Body of pancreas (tissue), 4 donors: ENCODE data around the gene CDKN2AIP. TPM values are rescaled to one million over a fixed set of nuclear protein-coding genes. Genes with fewer than 3 reads are reported as not detected.
"Not testable (repeated sequence)": the region's sequence is repeated elsewhere in the genome, so short reads cannot be mapped to it uniquely, and the experiment has no call there.

Experiments
- ATAC-seq: fragments of 150-250 bp; one replicate; pipeline ENCODE4 v1.9.1; 2016
- DNase-seq, 4 donors: peaks; one replicate each; pipeline ENCODE4 v3.0.0-alpha.2; 2019
- H3K27ac ChIP-seq, 4 donors: fragments of 200-600 bp; sonication (generic); 1 replicate in 3 of 4; 2 replicates in 1 of 4; pipeline versions ENCODE4 v1.5.1 to v1.6.1; 2016 to 2019; ENCODE audit warnings: mild to moderate bottlenecking in 1 of 4, mixed read lengths in 1 of 4, moderate library complexity in 1 of 4
- H3K27me3 ChIP-seq, 2 donors: fragments of 200-600 bp; sonication (generic); one replicate each; pipeline ENCODE4 v1.6.0; 2016; ENCODE audit warnings: mild to moderate bottlenecking in 1 of 2
- H3K36me3 ChIP-seq, 2 donors: fragments of 200-600 bp; sonication (generic); replicated peaks in 1 of 2; 2 replicates each; pipeline ENCODE4 v1.5.1; 2016; ENCODE audit warnings: low read depth in 2 of 2; ENCODE audit not compliant: insufficient read depth in 1 of 2
- H3K4me1 ChIP-seq: fragments of 200-600 bp; sonication (generic); one replicate; pipeline ENCODE4 v1.6.0; 2016
- H3K4me3 ChIP-seq, 2 donors: fragments of 200-600 bp; sonication (generic); 1 replicate in 1 of 2; 2 replicates in 1 of 2; pipeline ENCODE4 v1.5.1; 2016 to 2019
- H3K9me3 ChIP-seq, 3 donors: fragments of 200-600 bp; sonication (generic); 1 replicate in 2 of 3; 2 replicates in 1 of 3; pipeline ENCODE4 v1.5.1; 2016
- POLR2A ChIP-seq, 3 donors: fragments of 450-650 bp; IDR thresholded peaks; one replicate each; pipeline ENCODE4 v1.6.1; 2016; ENCODE audit warnings: antibody characterized with exemption in 3 of 3, mild to moderate bottlenecking in 2 of 3
- WGBS, 2 donors: methylation state at CpG; one replicate each; pipeline ENCODE4 v1.1.5; 2017; 5-methylcytosine and 5-hydroxymethylcytosine counted together
- intact Hi-C: fragments of 100-400 bp; cut with DNase I; formaldehyde crosslinking; loops from one replicate; pipeline ENCODE4 v1.15.1; 2023
- total RNA-seq, 2 donors: library from RNA; depleted of rRNA; stranded (reverse); fragments of >200 nt; gene quantifications; one replicate each; pipeline ENCODE4 v1.1.0, GENCODE V29; 2016
- TF ChIP-seq, protein P1 (sequence below), 7 experiments: fragments of 450-650 bp in 4 of 7; fragments of 200-600 bp in 3 of 7; sonication (generic) in 3 of 7; IDR thresholded peaks; one replicate each; pipeline ENCODE4 v1.5.1; 2016 to 2019; ENCODE audit warnings: antibody characterized with exemption in 7 of 7

CDKN2AIP gene
- total RNA-seq, 2 donors from 2014 or later: 10.9 to 20.4 TPM

GRCh38 chr4:183430317-183430993 lies 14.0 kb upstream of the CDKN2AIP start:
- no peaks in the 10 kb centered on the region for H3K36me3 ChIP-seq
- H3K4me1 ChIP-seq: no peaks in the 10 kb centered on the region
- intact Hi-C loops: no loop called here
- H3K9me3 ChIP-seq: no peaks in the 10 kb centered on the region
- ATAC-seq: no peak
- DNase-seq: no peak
- no peak overlapping the region for H3K4me3 ChIP-seq
- no peaks in the 10 kb centered on the region for H3K27me3 ChIP-seq
- WGBS, 2 donors: 63 to 70% methylated on average over 11 of the region's 12 CpGs
- TF ChIP-seq, protein P1, sequence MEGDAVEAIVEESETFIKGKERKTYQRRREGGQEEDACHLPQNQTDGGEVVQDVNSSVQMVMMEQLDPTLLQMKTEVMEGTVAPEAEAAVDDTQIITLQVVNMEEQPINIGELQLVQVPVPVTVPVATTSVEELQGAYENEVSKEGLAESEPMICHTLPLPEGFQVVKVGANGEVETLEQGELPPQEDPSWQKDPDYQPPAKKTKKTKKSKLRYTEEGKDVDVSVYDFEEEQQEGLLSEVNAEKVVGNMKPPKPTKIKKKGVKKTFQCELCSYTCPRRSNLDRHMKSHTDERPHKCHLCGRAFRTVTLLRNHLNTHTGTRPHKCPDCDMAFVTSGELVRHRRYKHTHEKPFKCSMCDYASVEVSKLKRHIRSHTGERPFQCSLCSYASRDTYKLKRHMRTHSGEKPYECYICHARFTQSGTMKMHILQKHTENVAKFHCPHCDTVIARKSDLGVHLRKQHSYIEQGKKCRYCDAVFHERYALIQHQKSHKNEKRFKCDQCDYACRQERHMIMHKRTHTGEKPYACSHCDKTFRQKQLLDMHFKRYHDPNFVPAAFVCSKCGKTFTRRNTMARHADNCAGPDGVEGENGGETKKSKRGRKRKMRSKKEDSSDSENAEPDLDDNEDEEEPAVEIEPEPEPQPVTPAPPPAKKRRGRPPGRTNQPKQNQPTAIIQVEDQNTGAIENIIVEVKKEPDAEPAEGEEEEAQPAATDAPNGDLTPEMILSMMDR (IDR thresholded peaks at IDR 0.05): no peak
- TF ChIP-seq POLR2A (IDR thresholded peaks at IDR 0.05): no peak
- no peak overlapping the region for H3K27ac ChIP-seq

GRCh38 chr4:183430994-183431347 lies 13.5 kb upstream of the CDKN2AIP start:
- TF ChIP-seq, protein P1 (IDR thresholded peaks at IDR 0.05): no peak
- no peak for TF ChIP-seq POLR2A (IDR thresholded peaks at IDR 0.05)
- H3K27ac ChIP-seq: no peak overlapping the region
- H3K36me3 ChIP-seq: no peaks in the 10 kb centered on the region
- no peak overlapping the region for H3K4me3 ChIP-seq
- no peaks in the 10 kb centered on the region for H3K9me3 ChIP-seq
- intact Hi-C loops: no loop called here
- 59 to 71% methylated on average over 3 of the region's 3 CpGs for WGBS, 2 donors
- no peak for DNase-seq
- ATAC-seq: no peak
- no peaks in the 10 kb centered on the region for H3K4me1 ChIP-seq
- no peaks in the 10 kb centered on the region for H3K27me3 ChIP-seq

GRCh38 chr4:183431614-183432013 lies 12.8 kb upstream of the CDKN2AIP start:
- DNase-seq: no peak
- Histone ChIP-seq H3K4me1 (no peaks in the 10 kb centered on the region), H3K9me3 (no peaks in the 10 kb centered on the region), H3K27ac (no peak overlapping the region), H3K4me3 (no peak overlapping the region), H3K27me3 (no peaks in the 10 kb centered on the region), H3K36me3 (no peaks in the 10 kb centered on the region)
- no peak for TF ChIP-seq POLR2A (IDR thresholded peaks at IDR 0.05)
- TF ChIP-seq, protein P1 (IDR thresholded peaks at IDR 0.05): no peak
- WGBS, 2 donors: 94 to 96% methylated on average over 9 of the region's 9 CpGs
- intact Hi-C loops: no loop called here
- no peak for ATAC-seq

DNA sequence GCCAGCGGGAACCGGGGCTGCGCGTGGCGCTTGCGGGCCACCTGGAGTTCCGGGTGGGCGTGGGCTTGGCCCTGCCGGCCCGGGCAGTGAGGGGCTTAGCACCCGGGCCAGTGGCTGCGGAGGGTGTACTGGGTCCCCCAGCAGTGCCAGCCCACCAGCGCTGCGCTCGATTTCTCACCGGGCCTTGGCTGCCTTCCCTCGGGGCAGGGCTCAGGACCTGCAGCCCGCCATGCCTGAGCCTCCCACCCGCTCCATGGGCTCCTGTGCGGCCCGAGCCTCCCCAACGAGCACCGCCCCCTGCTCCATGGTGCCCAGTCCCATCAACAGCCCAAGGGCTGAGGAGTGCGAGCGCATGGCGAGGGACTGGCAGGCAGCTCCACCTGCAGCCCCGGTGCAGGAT lies 11.3 kb upstream of the CDKN2AIP start:
- H3K9me3 ChIP-seq, intact Hi-C loops, H3K36me3 ChIP-seq, ATAC-seq, H3K27me3 ChIP-seq, H3K4me3 ChIP-seq, DNase-seq, H3K4me1 ChIP-seq, H3K27ac ChIP-seq: not testable (repeated sequence)
- 90% methylated on average over 22 of the region's 27 CpGs; no CpG with 5 or more reads in 1 of the 2 donors for WGBS, 2 donors

- ATAC-seq: no peak
- 87 to 88% methylated on average over 14 to 15 of the region's 15 CpGs for WGBS, 2 donors
- Histone ChIP-seq H3K4me1 (peaks cover 17% of the 10 kb centered on the region), H3K27ac (no peak overlapping the region), H3K4me3 (no peak overlapping the region), H3K27me3 (no peaks in the 10 kb centered on the region), H3K9me3 (no peaks in the 10 kb centered on the region), H3K36me3 (no peaks in the 10 kb centered on the region)
- TF ChIP-seq POLR2A (IDR thresholded peaks at IDR 0.05): no peak
- TF ChIP-seq, protein P1 (IDR thresholded peaks at IDR 0.05): no peak
- intact Hi-C loops: no loop called here
- no peak for DNase-seq
Measured at GRCh38 chr4:183434264-183434663, 10.2 kb upstream of the CDKN2AIP start.
